ENCODE results near the gene ELMO1.

GRCh38 chr7:37079420-37079819, 369.2 kb downstream of the ELMO1 start:
- no peak for TF ChIP-seq POLR2A (IDR thresholded peaks at IDR 0.05)
- TF ChIP-seq CTCF (IDR thresholded peaks at IDR 0.05): no peak
- no peak for TF ChIP-seq EP300 (IDR thresholded peaks at IDR 0.05)

All from ovary (tissue), 3 donors.